ENCODE results near the gene ADAM10. TPM values are rescaled to one million over a fixed set of nuclear protein-coding genes. Genes with fewer than 3 reads are reported as not detected.

The ADAM10 gene
- total RNA-seq, 1 donor from 2014 or later, result 125 TPM

GRCh38 chr15:58785355-58785754 lies 35.8 kb upstream of the ADAM10 start:
- Mint-ChIP-seq H3K27me3 (ENCODE audit: low read depth) (no peaks in the 10 kb centered on the region), H3K27ac (ENCODE audit: unreplicated experiment) (no peak overlapping the region), H3K9me3 (no peaks in the 10 kb centered on the region), H3K4me3 (no peak overlapping the region), H3K4me1 (no peaks in the 10 kb centered on the region), H3K36me3 (ENCODE audit: low read depth) (no peaks in the 10 kb centered on the region)
- TF ChIP-seq CTCF (conservative IDR thresholded peaks at IDR 0.05), result no peak
- no peak for DNase-seq (ENCODE audit: low read depth, low spot score)

GRCh38 chr15:58779554-58779953 lies 30.0 kb upstream of the ADAM10 start:
- Mint-ChIP-seq H3K27ac (ENCODE audit: unreplicated experiment) (no peak overlapping the region), H3K36me3 (ENCODE audit: low read depth) (no peaks in the 10 kb centered on the region), H3K9me3 (no peaks in the 10 kb centered on the region), H3K4me3 (no peak overlapping the region), H3K4me1 (no peaks in the 10 kb centered on the region), H3K27me3 (ENCODE audit: low read depth) (no peaks in the 10 kb centered on the region)
- DNase-seq (ENCODE audit: low read depth, low spot score), result no peak
- no peak for TF ChIP-seq CTCF (conservative IDR thresholded peaks at IDR 0.05)

GRCh38 chr15:58777107-58777506 lies 27.6 kb upstream of the ADAM10 start:
- no peak for TF ChIP-seq CTCF (conservative IDR thresholded peaks at IDR 0.05)
- DNase-seq (ENCODE audit: low read depth, low spot score), result no peak
- Mint-ChIP-seq H3K4me3 (no peak overlapping the region), H3K27me3 (ENCODE audit: low read depth) (no peaks in the 10 kb centered on the region), H3K9me3 (no peaks in the 10 kb centered on the region), H3K27ac (ENCODE audit: unreplicated experiment) (no peak overlapping the region), H3K36me3 (ENCODE audit: low read depth) (no peaks in the 10 kb centered on the region), H3K4me1 (no peaks in the 10 kb centered on the region)

- peaks cover 5% of the 10 kb centered on the region for H3K4me1 Mint-ChIP-seq
Observed at GRCh38 chr15:58775402-58775801, 25.9 kb upstream of the ADAM10 start.

GRCh38 chr15:58773024-58773423 lies 23.5 kb upstream of the ADAM10 start:
- no peak overlapping the region for H3K27ac Mint-ChIP-seq (ENCODE audit: unreplicated experiment)
- DNase-seq (ENCODE audit: low read depth, low spot score), result no peak
- no peaks in the 10 kb centered on the region for H3K36me3 Mint-ChIP-seq (ENCODE audit: low read depth)
- H3K9me3 Mint-ChIP-seq, result no peaks in the 10 kb centered on the region
- TF ChIP-seq CTCF (conservative IDR thresholded peaks at IDR 0.05), result no peak
- H3K27me3 Mint-ChIP-seq (ENCODE audit: low read depth), result no peaks in the 10 kb centered on the region
- peaks cover 10% of the 10 kb centered on the region for H3K4me1 Mint-ChIP-seq
- no peak overlapping the region for H3K4me3 Mint-ChIP-seq

More at GRCh38 chr15:58775402-58775801, 25.9 kb upstream of the ADAM10 start:
- Mint-ChIP-seq H3K9me3 (no peaks in the 10 kb centered on the region), H3K27ac (ENCODE audit: unreplicated experiment) (no peak overlapping the region), H3K4me3 (no peak overlapping the region), H3K36me3 (ENCODE audit: low read depth) (no peaks in the 10 kb centered on the region), H3K27me3 (ENCODE audit: low read depth) (no peaks in the 10 kb centered on the region)
- no peak for DNase-seq (ENCODE audit: low read depth, low spot score)
- no peak for TF ChIP-seq CTCF (conservative IDR thresholded peaks at IDR 0.05)

Measured in neural crest cell (in vitro differentiated cells).